GM19372 (cell line): ENCODE results near the gene HOXB9.

Experiments used
- ATAC-seq: cut with Tn5 transposase; IDR thresholded peaks from one replicate; pipeline ENCODE4 v1.9.1; 2021; ENCODE audit warnings: mild to moderate bottlenecking, low read depth, moderate library complexity; ENCODE audit not compliant: unreplicated experiment

HOXB9 gene

DNA sequence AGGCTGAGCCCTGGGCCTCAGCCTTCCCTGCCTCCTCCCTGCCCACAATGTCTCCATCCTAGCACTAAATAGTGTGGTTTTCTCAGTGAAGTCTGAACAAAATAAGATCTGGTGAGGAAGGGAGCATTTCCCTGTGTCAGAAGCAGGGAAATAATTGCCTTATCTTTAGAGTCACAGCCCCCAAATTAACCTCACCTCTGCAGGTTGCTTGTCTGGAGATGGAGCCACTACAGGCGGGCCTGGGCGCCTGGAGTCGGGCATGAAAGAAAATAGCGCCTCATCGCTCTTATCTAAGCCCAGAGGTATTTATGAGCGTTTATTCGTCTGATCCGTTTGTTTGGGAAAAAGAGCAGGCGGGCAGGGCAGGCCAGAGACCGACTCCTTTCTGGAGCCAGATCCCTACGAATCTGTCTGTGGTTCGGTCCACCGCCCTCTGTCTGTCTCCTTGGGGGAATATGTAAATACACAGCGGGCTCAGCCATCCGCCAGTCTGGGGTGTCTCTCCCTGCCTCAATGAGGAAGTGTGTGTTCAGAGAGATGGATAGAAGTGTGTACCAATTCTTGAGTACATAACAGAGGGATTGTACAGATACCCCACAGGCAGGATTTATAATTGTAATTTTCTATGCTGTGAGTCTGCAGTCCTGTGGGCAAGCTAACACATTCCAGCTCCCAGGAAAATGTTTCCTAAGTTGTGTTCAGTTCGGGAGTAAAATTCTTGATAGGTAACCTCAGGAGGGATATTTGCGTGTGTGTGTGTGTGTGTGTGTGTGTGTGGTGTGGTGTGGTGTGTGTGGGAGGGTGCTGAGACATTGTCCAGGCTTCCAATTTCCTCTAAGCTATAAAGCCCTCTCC is 25.7 kb downstream of the HOXB9 start:
- no peak for ATAC-seq

DNA sequence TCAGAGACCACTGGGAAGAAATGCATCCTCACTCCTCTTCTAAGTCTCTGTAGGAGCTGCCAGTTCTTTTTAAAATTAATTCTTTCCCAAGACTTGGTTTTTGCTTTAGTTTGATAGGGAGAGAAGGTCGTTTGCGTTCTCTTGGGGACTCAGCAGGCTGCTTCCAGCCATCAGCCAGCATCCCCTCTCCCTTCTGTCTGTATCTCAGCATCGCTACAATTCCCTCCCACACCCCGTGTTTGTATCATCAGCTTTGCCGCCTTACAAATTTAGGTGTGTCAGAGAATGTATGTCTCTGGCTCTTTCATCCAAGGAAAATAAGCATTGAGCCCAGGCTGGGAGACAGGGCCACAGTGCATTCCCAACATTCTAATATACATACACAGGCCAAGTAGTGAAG is 26.8 kb downstream of the HOXB9 start:
- ATAC-seq = no peak

DNA sequence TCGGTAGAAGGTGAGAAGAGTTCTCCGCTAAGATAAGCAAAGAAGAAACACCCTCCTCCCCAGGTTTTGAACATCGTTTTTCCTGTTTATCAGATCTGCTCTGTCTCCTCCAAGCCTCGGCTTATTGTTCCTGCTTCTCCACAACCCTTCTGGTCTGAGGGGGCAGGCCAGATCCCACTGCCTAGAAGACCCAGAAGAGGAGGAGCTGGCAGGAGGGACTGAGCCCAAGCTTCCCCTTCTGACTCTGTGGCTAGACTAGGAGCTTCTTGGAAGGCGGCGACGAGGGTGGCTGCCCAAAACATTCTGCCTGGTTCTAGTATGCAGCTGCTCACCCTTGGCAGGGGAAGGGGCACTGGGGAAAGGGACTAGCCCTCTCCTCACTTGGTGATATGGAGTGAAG is 27.4 kb downstream of the HOXB9 start:
- ATAC-seq = no peak

DNA sequence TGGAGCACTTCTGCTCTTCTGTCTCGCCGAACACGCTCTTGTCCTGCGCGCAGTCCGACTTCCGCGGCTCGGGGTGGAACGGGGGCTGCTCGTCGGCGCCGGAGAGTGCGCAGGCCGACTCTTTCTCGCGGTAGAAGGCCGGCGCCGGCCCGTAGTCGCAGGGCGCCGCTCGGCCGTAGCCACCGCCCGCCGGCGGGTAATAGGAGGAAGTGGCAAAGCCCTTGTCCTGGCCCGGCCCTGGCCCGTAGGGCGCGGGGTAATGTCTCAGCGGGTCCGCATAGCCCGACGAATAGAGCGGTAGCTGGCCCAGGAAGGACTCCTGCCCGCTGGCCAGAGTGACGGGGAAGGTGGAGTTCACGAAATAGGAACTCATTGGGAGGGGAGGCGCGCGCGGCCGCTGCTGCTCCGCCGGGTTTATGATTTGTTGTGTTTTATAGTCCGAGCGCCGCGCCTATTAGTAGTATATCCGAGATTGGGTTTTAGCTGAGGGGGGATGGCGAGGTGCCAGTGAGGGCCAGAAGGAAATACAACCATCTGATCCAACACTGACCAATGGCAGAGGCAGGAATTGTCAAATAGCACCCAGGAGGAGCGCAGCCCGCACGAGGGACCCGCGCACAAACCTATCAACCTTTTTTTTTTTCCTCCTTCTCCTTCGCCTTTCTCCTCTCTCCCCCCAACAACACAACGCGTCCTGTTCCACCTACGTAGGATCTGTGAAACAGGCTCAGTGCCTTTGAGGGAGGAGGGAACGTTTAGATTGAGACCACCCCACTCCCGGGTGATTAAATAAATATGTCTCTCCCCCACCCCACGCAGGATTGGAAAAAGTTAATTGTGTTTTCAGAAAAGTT is 28.2 kb downstream of the HOXB9 start:
- no peak for ATAC-seq

DNA sequence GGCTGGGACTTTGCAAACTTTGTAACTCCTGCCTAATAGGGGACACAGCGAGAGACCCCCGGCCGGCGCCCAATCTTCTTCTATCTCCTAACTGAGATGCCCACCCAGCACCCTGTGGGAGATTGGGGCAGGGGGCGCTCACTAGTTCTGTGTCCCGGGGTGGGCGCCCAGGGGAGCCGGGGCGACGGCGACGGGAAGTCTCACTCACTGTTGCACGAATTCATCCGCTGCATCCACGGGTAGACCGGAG is 28.7 kb downstream of the HOXB9 start:
- no peak for ATAC-seq

DNA sequence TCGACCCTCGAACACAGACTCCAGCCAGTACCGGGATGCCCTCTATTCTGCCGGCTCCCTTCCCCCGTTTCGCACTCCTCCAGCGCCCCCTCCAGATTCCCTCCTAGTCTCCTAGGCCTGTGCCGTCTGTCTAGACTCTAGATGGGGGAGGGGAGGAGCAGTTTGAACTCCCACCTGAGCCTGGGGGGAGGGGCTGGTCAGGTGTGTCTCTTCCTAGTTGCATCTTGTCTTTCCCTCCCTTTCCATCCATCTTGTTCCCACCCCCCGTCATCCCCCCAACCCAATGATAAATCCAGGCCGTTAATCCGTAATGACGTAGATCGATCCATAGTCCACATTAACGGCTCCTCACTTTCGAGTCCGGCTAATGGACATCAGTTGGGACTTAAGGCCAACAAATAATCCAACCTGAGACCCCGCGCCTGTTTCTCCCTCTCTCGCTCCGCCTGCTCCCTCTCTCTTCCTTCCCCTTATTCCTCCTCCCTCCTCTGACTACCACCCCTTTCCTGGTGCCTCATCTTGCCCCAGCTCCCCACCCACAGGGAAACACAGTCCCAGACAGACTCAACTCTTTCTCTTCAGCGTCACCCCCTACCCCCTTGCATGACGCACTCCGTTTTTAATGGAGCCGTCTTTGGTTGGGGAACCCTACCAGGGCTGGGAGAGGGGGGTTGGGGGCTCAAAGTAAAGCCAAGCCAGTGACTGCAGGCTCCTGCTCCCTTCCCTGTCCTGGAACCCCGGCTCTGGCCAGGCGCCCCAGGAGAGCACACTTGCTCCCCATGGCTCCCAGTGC is 29.2 kb downstream of the HOXB9 start:
- ATAC-seq = no peak

DNA sequence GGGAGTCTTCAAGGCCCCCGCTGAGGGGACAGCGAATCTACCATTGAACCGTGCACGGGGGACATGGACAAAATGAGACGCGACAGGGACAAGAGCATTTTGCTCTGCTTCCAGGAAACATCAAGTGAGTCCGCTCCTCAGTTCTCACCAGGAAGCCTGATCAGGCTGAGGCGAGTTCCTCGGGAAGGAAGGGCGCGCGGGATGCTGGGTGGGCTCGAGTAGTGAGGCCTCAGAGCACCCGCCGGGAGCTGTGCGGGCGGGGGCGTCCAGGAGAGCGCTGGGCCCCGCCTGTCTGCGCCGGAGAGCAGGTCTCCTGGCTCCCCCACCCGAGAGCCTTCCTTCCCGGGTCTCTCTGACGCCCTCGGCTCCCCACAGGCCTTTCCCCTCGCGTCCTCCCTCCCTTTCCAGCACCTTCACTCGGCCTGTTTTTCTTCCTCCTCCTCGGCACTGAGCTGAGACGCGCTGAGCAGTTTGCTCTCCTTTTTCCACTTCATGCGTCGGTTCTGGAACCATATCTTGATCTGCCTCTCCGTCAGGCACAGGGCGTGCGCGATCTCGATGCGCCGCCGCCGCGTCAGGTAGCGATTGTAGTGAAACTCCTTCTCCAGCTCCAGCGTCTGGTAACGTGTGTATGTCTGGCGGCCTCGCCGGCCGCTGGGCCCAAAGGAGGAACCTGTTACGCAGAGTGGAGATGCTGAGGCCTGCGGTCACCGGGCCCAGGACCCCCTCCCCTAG is 30.0 kb downstream of the HOXB9 start:
- no peak for ATAC-seq

DNA sequence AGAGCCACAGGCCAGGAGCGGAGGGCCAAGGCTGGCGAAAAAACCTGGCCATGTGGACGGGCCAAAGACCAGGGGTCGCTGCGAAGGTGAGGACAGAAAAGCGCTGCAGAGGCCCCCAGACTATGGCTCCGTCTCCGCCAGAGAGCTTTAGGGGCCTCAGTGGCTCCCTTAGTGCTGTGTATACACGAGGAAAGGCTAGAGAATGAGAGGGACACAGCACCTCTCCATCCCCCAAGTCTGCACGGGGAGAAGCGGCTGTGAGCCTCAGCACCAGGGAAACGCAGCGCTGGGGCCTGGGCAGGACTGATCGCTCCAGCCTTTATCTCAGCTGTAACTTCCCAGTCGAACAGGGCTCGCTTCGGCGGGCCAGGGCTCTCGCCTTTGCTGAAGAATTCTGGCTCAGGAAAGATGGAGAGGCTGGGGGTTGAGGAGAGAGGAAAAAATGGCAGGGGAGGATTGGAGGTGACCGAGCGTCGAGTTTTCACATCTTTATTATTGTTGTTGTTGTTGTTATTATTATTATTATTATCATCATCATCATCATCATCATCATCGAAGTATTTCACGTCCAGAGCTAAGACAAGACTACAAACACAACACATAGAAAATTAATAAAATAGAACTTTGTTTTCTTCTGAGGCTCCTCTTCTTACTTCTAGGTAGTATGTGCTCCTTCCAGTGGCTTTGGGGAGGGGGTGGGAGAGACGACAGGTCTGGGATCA is 30.7 kb downstream of the HOXB9 start:
- no peak for ATAC-seq

DNA sequence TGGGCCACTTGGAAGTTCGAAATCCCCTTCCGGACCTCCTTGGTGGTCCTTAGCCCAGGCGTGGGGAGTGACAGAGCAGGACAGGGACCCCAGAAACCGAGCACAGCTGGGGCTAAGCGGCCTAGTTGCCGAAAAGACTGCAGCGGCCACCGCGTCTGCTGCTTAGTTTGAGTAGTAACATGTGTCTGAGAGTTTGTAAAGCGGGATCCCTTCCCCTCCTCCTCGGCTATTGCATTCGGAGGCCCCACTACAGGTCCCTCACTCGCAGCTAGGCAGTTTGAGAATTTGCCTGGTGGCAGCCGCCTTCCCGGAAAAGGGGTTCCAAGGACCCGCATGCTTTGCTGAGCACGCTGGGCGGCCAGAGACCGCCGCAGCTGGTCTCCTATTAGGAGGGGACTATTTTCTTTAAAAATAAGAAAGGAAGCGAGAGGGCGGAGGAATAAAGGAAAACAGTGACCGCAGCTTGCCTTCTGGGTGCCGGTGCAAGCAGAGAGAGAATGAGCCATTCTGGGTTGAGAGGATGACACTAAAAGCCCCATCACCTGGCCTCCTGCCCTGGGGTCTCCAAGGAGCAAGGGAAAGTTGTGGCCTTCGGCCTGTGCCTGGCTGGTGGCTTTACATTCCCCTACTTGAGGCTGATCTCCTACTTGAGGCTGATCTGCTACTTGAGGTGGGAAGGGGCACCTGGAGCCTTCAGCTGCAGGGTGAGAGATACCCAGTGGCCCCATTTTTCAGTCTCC is 31.4 kb downstream of the HOXB9 start:
- no peak for ATAC-seq

DNA sequence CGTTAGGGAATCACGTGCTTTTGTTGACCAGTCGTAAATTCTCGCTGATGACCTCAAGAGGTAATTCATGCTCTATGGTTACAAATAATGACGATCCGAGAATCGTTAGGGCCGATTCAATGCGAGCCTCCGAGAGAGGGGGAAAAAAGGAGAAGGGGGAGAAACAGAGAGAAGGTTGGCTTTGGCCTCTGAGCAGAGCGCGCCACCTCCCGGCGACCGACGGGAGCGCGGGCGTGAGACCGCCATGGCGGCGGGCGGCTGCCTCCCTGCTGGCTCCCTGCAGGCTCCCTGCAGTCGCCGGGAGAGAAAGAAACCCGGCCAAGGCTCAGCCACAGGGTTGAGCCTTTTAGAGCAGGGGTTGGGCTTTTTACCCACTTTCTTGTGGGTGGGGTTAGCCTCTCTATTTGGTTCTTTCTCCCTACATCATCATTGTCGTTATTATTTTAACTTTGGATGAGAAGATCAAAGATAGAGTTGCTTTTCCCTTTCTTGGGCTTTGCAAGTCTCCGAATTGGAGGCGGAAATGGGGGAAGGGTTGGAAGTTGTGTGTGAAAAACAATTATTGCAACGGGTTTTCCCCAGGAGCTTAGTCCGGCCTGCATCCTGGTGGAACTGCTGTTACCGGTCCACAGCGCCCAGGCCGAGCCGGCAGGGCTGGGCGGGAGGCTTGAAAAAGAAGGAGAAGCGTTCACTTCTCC is 32.2 kb downstream of the HOXB9 start:
- ATAC-seq = no peak

DNA sequence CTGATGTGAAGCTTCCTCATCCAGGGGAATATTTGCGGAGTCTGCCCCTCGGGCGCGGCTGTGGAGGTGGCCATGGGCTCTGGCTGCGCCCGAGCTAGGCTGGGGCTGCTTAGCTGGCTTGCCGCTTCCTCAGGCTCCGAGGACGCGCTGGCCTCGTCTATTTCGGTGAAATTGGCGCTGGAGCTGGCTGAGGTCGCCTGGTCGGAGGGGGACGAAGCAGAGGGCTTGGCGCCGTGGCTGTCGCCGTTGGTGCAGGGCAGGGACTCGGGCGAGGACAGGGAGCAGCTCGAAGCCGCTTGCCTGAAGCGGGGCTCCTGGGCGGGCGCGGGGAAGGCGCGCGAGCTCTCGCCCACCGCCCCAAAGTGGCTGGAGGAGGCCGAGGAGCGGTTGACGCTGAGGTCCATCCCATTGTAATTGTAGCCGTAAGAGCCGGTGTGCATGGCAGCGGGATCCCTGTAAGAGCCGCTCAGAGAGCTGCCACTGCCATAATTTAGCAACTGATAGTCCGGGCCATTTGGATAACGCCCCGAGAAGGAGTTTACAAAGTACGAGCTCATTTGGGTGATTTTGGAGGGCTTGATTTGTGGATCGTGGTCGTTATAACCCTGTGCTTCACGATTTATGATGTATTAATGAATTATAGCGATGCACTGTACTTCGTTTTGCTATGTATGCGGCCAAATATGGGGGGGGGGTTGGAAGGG is 32.9 kb downstream of the HOXB9 start, which contains the start of gene HOXB5:
TSS of gene HOXB5 (minus strand) at position 654 of the 704 bp plus-strand sequence. CDS start at position 557, 97 bp downstream.
- no peak for ATAC-seq

DNA sequence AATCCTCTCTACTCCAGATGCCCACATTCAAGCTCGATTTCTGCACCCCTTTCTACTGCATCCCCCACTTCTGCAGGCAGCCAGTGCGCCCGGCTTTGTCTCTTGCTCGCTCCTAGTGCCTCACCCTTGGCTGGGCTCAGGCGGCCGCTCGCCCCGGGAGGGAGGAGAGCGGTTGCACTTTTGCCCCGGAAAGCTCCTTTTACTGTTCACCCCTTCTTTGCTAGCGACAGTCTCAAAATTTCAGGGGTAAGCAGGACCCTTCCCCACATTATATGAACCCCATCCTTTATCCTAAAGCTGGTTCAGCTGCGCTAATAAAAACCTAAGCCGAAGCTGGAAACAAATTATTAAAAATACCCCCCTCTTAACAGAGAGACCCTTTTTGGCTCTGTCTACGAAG is 33.6 kb downstream of the HOXB9 start:
- ATAC-seq = no peak

DNA sequence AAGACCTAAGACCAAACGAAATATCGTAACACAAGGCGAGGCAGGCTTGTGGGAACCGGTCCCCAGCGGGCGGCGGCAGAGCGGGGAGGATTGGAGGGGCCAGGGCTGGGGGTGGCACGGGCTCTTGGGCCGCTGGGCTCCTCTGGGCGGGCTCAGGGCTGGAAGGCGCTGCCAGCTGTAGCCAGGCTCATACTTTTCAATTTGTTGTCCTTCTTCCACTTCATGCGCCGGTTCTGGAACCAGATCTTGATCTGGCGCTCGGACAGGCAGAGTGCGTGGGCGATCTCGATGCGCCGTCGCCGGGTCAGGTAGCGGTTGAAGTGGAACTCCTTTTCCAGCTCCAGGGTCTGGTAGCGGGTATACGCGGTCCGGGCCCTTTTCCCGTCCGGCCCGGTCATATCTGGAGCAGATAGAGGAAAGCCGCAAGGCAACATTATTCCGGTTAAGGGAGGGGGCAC is 34.1 kb downstream of the HOXB9 start:
- no peak for ATAC-seq

DNA sequence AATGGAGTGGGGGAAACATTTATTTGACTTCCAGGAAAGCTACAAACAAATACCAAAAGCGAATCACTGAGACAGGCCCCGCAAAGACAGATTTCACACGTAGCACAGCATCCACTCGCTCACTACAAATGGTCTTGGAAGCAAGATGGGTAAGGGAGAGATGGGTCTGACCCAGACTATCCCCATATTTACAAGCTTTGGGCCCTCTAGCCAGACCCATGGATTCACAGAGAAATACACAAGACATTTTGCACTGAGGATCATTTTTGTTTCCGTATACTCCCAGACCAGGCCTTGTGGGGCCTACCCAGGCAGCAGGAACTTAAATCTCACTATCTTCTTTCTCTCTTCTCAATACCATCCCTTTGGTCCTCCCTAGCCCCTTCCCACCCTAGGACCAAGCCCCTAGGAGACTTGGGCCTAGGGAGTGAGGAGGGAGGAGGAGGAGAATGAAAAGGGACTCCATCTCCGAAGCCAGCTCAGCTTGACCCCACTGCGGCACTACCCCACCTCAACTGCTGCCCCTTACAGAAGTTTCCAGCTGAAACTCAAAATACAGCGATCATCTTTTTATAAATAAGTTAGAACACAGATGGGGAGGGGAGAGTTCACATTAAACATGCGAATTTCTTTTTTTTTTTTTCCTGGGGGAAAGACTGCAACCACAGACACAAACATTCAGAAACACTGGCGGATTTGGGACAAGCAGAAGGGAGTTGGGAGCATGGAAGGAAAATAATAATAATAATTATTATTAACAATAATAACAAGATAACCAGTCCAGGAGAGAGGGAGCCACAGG is 34.7 kb downstream of the HOXB9 start:
- no peak for ATAC-seq

DNA sequence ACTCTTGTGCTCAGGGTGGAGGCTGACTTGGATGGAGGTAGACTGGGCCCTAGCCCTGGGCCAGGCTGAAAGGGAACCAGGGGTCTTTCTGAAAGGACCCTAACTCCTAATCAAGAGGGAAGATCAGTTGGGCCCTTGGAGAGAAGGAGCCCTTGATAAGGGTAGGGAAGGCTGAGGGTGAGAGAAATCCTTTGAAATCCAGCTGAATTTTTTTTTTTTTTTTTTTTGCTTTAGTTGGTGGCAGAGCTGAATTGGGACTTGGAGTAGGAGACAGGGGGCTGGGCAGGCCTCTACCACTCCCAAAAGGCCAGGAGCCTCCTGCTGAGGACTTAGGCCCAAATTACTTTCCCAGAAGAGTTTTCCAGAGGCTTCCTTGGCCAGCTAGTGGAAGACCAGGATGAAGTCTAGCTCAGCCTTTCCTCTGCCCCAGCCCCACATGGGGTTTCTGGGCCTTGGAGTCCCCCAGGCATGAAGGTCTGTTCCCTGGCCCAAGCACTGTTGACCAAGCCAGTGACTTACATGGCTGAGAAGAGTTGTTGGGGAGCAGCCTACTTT is 35.5 kb downstream of the HOXB9 start:
- ATAC-seq = no peak

DNA sequence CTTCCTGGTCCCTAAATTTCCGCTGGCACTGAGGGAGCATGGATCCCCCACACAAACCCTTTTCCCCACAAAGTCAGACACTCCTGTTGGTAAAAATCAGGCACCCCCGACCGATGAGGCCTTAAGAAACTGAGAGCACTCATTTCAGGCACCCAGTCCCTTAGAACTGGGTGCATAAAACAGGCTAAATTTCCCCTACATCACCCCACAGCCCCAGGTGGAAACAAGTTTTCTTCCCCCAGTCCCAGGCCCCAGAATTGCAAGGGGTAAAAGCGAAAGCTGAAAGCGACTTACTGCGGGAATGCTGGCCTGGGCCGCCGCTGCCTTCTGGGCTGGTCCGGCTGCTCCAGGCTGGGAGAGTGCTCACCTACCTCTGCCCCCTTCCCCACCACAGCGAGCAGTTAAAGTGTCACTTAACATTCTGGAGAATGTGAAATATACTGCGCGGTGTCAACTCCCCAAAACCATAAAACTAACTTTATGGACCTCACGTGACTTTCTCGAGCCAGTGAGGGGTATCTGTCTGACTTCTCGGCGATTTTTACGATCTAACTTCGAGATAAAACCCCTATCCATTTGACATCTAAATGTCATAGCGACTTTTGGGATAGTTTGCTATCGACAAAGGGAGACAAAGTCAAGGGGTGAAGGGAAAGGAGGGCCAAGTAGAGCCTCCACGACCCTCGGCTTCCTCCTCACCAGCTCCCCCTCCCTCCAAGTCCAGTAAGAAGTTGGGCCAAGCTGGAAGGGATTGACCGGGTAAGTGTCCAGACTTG is 36.1 kb downstream of the HOXB9 start, which contains the start of gene HOXB3:
TSS of gene HOXB3 (minus strand) at position 411 of the 776 bp plus-strand sequence. CDS start 37,767 bp downstream, outside the sequence.
- no peak for ATAC-seq
